Type B pancreatic cell (in vitro differentiated cells): Measurements from ENCODE around the gene COPZ2. TPM values are rescaled to one million over a fixed set of nuclear protein-coding genes. Genes with fewer than 3 reads are reported as not detected.

Experiments used
- DNase-seq: peaks from one replicate; pipeline ENCODE4 v3.0.0; 2021; ENCODE audit warnings: mixed read lengths; ENCODE audit not compliant: unreplicated experiment; ENCODE audit errors: extremely low spot score
- H3K27ac Mint-ChIP-seq: 2 replicates; pipeline ENCODE4 v1.8.0; 2021; ENCODE audit warnings: mild to moderate bottlenecking, mixed read lengths
- H3K27me3 Mint-ChIP-seq: 2 replicates; pipeline ENCODE4 v1.8.0; 2021; ENCODE audit warnings: mixed read lengths
- H3K36me3 Mint-ChIP-seq: 2 replicates; pipeline ENCODE4 v1.8.0; 2021; ENCODE audit warnings: mixed read lengths
- H3K4me1 Mint-ChIP-seq: one replicate; pipeline ENCODE4 v1.8.0; 2021; ENCODE audit warnings: mixed read lengths; ENCODE audit not compliant: unreplicated experiment
- H3K4me3 Mint-ChIP-seq: 2 replicates; pipeline ENCODE4 v1.8.0; 2021; ENCODE audit warnings: mild to moderate bottlenecking, mixed read lengths
- H3K9me3 Mint-ChIP-seq: 2 replicates; pipeline ENCODE4 v1.8.0; 2021; ENCODE audit warnings: mixed read lengths
- total RNA-seq: library from RNA; stranded (reverse); gene quantifications from 2 replicates; pipeline ENCODE4 v1.2.1, GENCODE V29; 2021; ENCODE audit warnings: low replicate concordance
- TF ChIP-seq, protein P1 (sequence below): fragments of 200-600 bp; sonication (generic); conservative IDR thresholded peaks from 2 replicates; pipeline ENCODE4 v1.5.0; 2021; ENCODE audit warnings: antibody characterized with exemption, mild to moderate bottlenecking

Gene COPZ2
- total RNA-seq, 1 donor from 2014 or later, result 5.7 TPM

- peak; percentile 79 for DNase-seq
- TF ChIP-seq, protein P1, sequence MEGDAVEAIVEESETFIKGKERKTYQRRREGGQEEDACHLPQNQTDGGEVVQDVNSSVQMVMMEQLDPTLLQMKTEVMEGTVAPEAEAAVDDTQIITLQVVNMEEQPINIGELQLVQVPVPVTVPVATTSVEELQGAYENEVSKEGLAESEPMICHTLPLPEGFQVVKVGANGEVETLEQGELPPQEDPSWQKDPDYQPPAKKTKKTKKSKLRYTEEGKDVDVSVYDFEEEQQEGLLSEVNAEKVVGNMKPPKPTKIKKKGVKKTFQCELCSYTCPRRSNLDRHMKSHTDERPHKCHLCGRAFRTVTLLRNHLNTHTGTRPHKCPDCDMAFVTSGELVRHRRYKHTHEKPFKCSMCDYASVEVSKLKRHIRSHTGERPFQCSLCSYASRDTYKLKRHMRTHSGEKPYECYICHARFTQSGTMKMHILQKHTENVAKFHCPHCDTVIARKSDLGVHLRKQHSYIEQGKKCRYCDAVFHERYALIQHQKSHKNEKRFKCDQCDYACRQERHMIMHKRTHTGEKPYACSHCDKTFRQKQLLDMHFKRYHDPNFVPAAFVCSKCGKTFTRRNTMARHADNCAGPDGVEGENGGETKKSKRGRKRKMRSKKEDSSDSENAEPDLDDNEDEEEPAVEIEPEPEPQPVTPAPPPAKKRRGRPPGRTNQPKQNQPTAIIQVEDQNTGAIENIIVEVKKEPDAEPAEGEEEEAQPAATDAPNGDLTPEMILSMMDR, result peak; percentile 25
- H3K9me3 Mint-ChIP-seq, result no peaks in the 10 kb centered on the region
- peak overlapping the region; percentile 100 for H3K27ac Mint-ChIP-seq
- H3K4me3 Mint-ChIP-seq, result peak overlapping the region; percentile 96
- peaks cover 7% of the 10 kb centered on the region for H3K36me3 Mint-ChIP-seq
- H3K4me1 Mint-ChIP-seq, result peaks cover 63% of the 10 kb centered on the region
- no peaks in the 10 kb centered on the region for H3K27me3 Mint-ChIP-seq
These were observed 11.0 kb upstream of the COPZ2 start for GRCh38 chr17:48048384-48049126.

DNA sequence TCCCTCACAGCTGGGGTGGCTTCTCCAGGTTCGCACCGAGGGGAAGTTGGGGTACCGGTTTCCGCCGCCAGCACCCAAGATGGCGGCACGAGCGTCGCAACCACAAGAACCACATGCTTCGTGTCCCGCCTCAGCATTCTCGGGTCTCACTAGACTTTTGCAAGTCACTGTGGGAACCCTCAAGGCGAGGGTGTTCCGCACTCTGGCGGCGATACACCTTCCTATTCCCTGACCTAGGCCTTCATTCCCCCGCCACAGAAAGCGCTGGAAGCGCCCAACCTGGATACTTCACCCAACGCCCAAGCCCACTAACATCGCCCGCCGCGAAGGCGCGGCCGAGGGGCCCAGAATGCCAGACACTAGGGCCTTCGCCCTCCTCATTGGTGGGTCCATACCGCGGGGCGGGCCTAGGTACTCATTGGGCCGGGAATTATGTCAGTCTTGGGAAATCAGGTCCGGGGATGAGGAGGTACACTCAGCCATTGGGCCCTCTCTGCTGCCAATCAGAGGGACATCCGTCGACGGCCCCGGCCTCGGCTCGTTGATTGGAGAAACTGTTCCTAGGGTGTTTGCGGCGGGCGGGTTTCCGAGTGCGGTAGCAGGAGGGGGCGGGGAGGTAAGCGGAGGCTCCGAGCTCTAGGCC lies 10.3 kb upstream of the COPZ2 start, which contains the start of gene NFE2L1:
TSS of gene NFE2L1 (plus strand) at position 619 of the 643 bp plus-strand sequence. CDS start 2,760 bp downstream, outside the sequence.
- peak within 1 kb of the TSS; percentile 100 for H3K27ac Mint-ChIP-seq
- H3K4me1 Mint-ChIP-seq, result peaks cover 59% of the 10 kb centered on the region
- H3K9me3 Mint-ChIP-seq, result no peaks in the 10 kb centered on the region
- H3K27me3 Mint-ChIP-seq, result no peaks in the 10 kb centered on the region
- H3K4me3 Mint-ChIP-seq, result peak within 1 kb of the TSS; percentile 96
- peak; percentile 96 for DNase-seq
- H3K36me3 Mint-ChIP-seq, result peaks cover 8% of the 10 kb centered on the region
- TF ChIP-seq, protein P1, result no peak

DNA sequence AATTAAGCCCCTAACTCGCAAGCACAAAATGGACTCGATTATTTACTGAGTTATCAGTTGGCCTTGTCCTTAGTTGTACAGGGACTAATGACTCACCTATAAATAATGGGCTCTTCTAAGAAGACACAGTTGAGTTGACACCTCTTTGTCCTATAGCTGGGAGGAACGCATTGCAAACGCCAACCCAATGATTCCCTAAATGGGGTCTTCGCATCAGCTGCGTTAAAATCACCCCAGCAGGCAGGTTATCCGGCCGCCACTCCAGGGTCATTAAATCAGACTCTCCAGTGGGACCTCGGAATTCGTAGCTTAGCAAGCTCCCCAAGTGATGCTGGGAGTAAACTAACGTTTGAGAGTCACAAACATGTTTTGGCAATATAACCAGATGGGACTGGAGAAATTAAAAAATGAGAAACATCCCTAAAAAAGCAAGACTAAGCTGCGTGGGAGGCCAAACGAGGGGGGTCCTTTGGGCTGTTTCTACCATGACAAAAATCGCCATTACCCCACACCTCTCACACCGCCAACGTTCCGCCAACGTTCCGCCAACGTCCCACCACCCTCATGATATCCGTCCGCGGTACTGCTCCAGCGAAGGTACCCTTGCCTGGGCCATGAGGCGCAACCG lies 9.6 kb upstream of the COPZ2 start:
- TF ChIP-seq, protein P1, result no peak
- Mint-ChIP-seq H3K9me3 (no peaks in the 10 kb centered on the region), H3K27me3 (peaks cover 3% of the 10 kb centered on the region), H3K4me1 (peaks cover 52% of the 10 kb centered on the region), H3K36me3 (peaks cover 8% of the 10 kb centered on the region), H3K4me3 (peak overlapping the region; percentile 96), H3K27ac (peak overlapping the region; percentile 100)
- DNase-seq, result no peak

DNA sequence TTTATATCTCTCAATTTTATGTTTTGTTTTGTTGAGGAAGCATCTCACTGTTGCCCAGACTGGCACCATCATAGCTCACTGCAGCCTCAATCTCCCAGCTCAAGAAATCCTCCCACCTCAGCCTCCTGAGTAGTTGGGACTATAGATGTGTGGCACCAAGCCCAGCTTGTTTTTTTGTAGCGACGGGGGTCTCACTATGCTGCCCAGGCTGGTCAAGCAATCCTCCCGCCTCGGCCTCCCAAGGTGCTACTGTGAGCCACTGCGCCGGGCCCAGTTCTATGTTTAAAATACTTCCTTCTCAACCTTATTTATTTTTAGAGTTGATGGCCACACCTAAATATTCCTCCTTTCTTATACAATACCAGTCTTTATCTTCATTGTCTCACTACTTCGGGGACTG lies 8.7 kb upstream of the COPZ2 start:
- Mint-ChIP-seq H3K4me1 (peaks cover 43% of the 10 kb centered on the region), H3K27ac (peak overlapping the region; percentile 100), H3K27me3 (peaks cover 6% of the 10 kb centered on the region), H3K9me3 (no peaks in the 10 kb centered on the region), H3K36me3 (peaks cover 8% of the 10 kb centered on the region), H3K4me3 (peak overlapping the region; percentile 96)
- TF ChIP-seq, protein P1, result no peak
- no peak for DNase-seq

DNA sequence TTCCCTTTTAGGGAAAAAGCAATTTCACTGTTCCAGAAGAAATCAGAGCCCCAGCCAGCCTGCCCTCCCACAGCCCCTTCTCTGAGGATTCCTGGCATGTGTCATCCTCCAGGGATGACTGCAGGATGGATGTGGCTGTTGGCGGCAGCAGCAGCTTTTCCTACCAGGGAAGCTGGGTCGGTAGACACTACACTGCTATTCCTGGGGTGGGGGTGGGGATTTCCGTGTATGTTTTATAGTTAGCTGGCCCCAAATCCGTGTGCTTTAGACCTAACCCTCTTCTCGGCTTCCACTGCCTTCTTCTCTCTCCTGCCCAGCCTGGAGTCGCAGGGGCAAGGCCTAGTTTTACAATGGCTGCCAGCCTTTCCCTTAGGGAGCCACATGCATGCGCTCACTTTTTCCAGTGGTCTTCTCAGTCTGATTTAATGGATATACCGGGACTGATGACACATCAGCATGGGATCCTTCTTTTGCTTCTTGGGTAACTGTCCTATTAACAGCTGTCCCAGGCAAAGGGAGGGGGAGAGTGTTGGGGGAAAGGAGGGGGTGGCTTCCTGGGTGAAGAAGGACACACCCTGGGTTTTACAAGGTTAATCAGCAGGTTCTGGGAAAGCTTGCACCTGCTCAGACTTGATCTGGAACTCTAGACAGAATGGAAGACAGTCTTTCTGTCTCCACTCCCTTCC lies 7.9 kb upstream of the COPZ2 start:
- peaks cover 6% of the 10 kb centered on the region for H3K27me3 Mint-ChIP-seq
- H3K9me3 Mint-ChIP-seq, result no peaks in the 10 kb centered on the region
- H3K4me1 Mint-ChIP-seq, result peaks cover 35% of the 10 kb centered on the region
- H3K4me3 Mint-ChIP-seq, result peak overlapping the region; percentile 70
- TF ChIP-seq, protein P1, result no peak
- no peak for DNase-seq
- H3K36me3 Mint-ChIP-seq, result peaks cover 4% of the 10 kb centered on the region
- peak overlapping the region; percentile 47 for H3K27ac Mint-ChIP-seq
